Upper lobe of right lung (tissue), 1 donor: ENCODE results near the gene SUSD4. TPM values are rescaled to one million over a fixed set of nuclear protein-coding genes. Genes with fewer than 3 reads are reported as not detected.

Experiments used
- ATAC-seq: fragments of 200-7000 bp; cut with Tn5 transposase; one replicate; pipeline ENCODE4 v1.9.1; 2020; ENCODE audit warnings: mild to moderate bottlenecking, moderate library complexity
- DNase-seq: peaks from one replicate; pipeline ENCODE4 v3.0.0-alpha.2; 2020
- H3K27ac ChIP-seq: fragments of 200-600 bp; one replicate; pipeline ENCODE4 v1.8.0; 2022
- H3K27me3 ChIP-seq: fragments of 200-600 bp; one replicate; pipeline ENCODE4 v1.8.0; 2022; ENCODE audit warnings: mild to moderate bottlenecking
- H3K36me3 ChIP-seq: fragments of 200-600 bp; one replicate; pipeline ENCODE4 v1.8.0; 2022
- H3K4me1 ChIP-seq: fragments of 200-600 bp; one replicate; pipeline ENCODE4 v1.8.0; 2022
- H3K4me3 ChIP-seq: fragments of 200-600 bp; one replicate; pipeline ENCODE4 v1.8.0; 2022; ENCODE audit warnings: mild to moderate bottlenecking
- H3K9me3 ChIP-seq: fragments of 200-600 bp; one replicate; pipeline ENCODE4 v1.8.0; 2022
- CTCF ChIP-seq: fragments of 200-600 bp; IDR thresholded peaks from one replicate; pipeline ENCODE4 v1.8.0; 2022; ENCODE audit warnings: antibody characterized with exemption
- intact Hi-C: fragments of 100-400 bp; cut with DNase I; formaldehyde crosslinking; loops from one replicate; pipeline ENCODE4 v1.11.0; 2022
- total RNA-seq: library from RNA; stranded (reverse); fragmentation: NEBNext Ultra II Directional; extraction: Animal tissue kit (Norgen Biotek cat#: 25700); gene quantifications from one replicate; pipeline ENCODE4 v1.2.1, GENCODE V29; 2021
- donor health status: DM: no; HTN: yes; CAD: no; lungs with severe emphysema.

The SUSD4 gene
- total RNA-seq, 1 donor from 2014 or later: 2.2 TPM

- no peak for TF ChIP-seq CTCF
- no peak overlapping the region for H3K27ac ChIP-seq
- ATAC-seq: no peak
- no peak for DNase-seq
- intact Hi-C loops: no loop called here
- H3K4me3 ChIP-seq: no peak overlapping the region
- H3K4me1 ChIP-seq: no peaks in the 10 kb centered on the region
- no peaks in the 10 kb centered on the region for H3K36me3 ChIP-seq
- H3K9me3 ChIP-seq: no peaks in the 10 kb centered on the region
- H3K27me3 ChIP-seq: no peaks in the 10 kb centered on the region
Measured at GRCh38 chr1:223312705-223313414, 51.1 kb downstream of the SUSD4 start.

GRCh38 chr1:223312273-223312672 lies 51.7 kb downstream of the SUSD4 start:
- ATAC-seq (no peak), DNase-seq (no peak)
- H3K27ac ChIP-seq: no peak overlapping the region
- no peaks in the 10 kb centered on the region for H3K27me3 ChIP-seq
- H3K9me3 ChIP-seq: no peaks in the 10 kb centered on the region
- no peak overlapping the region for H3K4me3 ChIP-seq
- no peaks in the 10 kb centered on the region for H3K36me3 ChIP-seq
- no peaks in the 10 kb centered on the region for H3K4me1 ChIP-seq
- intact Hi-C loops: no loop called here
- no peak for TF ChIP-seq CTCF

GRCh38 chr1:223311826-223312225 lies 52.1 kb downstream of the SUSD4 start:
- no peaks in the 10 kb centered on the region for H3K36me3 ChIP-seq
- no peak for DNase-seq
- no peak for TF ChIP-seq CTCF
- intact Hi-C loops: no loop called here
- no peak overlapping the region for H3K4me3 ChIP-seq
- no peaks in the 10 kb centered on the region for H3K27me3 ChIP-seq
- H3K27ac ChIP-seq: no peak overlapping the region
- ATAC-seq: no peak
- no peaks in the 10 kb centered on the region for H3K4me1 ChIP-seq
- no peaks in the 10 kb centered on the region for H3K9me3 ChIP-seq

- no peak for DNase-seq
Measured at GRCh38 chr1:223308136-223308535, 55.8 kb downstream of the SUSD4 start.

GRCh38 chr1:223307544-223307943 lies 56.4 kb downstream of the SUSD4 start:
- no peak overlapping the region for H3K4me3 ChIP-seq
- H3K36me3 ChIP-seq: no peaks in the 10 kb centered on the region
- H3K4me1 ChIP-seq: no peaks in the 10 kb centered on the region
- H3K27ac ChIP-seq: no peak overlapping the region
- no peaks in the 10 kb centered on the region for H3K27me3 ChIP-seq
- ATAC-seq: no peak
- no peak for TF ChIP-seq CTCF
- DNase-seq: no peak
- H3K9me3 ChIP-seq: peaks cover 3% of the 10 kb centered on the region
- intact Hi-C loops: no loop called here

More at GRCh38 chr1:223308136-223308535, 55.8 kb downstream of the SUSD4 start:
- TF ChIP-seq CTCF: no peak
- H3K4me3 ChIP-seq: no peak overlapping the region
- H3K9me3 ChIP-seq: peaks cover 3% of the 10 kb centered on the region
- H3K27me3 ChIP-seq: no peaks in the 10 kb centered on the region
- intact Hi-C loops: no loop called here
- no peak for ATAC-seq
- no peaks in the 10 kb centered on the region for H3K36me3 ChIP-seq
- H3K27ac ChIP-seq: no peak overlapping the region
- no peaks in the 10 kb centered on the region for H3K4me1 ChIP-seq

- no peak for TF ChIP-seq CTCF
- Histone ChIP-seq H3K4me3 (no peak overlapping the region), H3K9me3 (peaks cover 3% of the 10 kb centered on the region), H3K27ac (no peak overlapping the region), H3K27me3 (no peaks in the 10 kb centered on the region), H3K4me1 (no peaks in the 10 kb centered on the region), H3K36me3 (no peaks in the 10 kb centered on the region)
- ATAC-seq (no peak), DNase-seq (no peak)
- intact Hi-C loops: no loop called here
Measured at GRCh38 chr1:223304931-223305330, 59.0 kb downstream of the SUSD4 start.
